Stimulated activated CD8-positive, alpha-beta memory T cell treated with anti-CD3 and anti-CD28 coated beads, Interleukin-2, amount 100 ng/mL, for 48 hours (primary cell): ENCODE results near the gene COBL.

ENCODE experiments used
- DNase-seq, 2 donors: peaks; one replicate each; pipeline ENCODE4 v3.0.0-alpha.2; 2020; ENCODE audit warnings: low read depth in 2 of 2

The COBL gene, protein sequence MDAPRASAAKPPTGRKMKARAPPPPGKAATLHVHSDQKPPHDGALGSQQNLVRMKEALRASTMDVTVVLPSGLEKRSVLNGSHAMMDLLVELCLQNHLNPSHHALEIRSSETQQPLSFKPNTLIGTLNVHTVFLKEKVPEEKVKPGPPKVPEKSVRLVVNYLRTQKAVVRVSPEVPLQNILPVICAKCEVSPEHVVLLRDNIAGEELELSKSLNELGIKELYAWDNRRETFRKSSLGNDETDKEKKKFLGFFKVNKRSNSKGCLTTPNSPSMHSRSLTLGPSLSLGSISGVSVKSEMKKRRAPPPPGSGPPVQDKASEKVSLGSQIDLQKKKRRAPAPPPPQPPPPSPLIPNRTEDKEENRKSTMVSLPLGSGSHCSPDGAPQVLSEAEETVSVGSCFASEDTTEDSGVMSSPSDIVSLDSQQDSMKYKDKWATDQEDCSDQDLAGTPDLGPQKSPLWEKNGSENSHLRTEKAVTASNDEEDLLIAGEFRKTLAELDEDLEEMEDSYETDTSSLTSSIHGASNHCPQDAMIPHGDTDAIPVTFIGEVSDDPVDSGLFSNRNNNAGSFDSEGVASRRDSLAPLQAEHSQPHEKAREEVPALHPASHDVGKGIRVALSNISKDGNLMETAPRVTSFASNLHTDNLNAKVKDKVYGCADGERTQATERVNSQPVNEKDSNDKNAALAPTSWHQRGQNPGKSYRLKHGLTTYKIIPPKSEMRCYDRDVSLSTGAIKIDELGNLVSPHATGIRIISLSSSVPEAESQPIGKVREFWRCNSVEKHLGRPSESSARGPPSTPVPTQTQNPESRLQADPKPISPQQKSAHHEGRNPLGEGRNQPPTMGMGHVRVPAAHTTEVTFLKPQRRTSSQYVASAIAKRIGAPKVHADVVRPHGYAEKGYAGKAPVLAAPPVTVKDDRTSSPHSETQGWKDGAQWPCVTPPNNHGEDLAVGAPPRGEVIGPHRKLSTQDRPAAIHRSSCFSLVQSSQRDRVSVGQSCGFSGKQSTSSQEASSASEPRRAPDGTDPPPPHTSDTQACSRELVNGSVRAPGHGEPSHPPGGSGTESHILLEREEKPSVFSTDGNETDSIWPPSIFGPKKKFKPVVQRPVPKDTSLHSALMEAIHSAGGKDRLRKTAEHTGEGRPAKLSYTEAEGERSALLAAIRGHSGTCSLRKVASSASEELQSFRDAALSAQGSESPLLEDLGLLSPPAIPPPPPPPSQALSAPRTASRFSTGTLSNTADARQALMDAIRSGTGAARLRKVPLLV

DNA sequence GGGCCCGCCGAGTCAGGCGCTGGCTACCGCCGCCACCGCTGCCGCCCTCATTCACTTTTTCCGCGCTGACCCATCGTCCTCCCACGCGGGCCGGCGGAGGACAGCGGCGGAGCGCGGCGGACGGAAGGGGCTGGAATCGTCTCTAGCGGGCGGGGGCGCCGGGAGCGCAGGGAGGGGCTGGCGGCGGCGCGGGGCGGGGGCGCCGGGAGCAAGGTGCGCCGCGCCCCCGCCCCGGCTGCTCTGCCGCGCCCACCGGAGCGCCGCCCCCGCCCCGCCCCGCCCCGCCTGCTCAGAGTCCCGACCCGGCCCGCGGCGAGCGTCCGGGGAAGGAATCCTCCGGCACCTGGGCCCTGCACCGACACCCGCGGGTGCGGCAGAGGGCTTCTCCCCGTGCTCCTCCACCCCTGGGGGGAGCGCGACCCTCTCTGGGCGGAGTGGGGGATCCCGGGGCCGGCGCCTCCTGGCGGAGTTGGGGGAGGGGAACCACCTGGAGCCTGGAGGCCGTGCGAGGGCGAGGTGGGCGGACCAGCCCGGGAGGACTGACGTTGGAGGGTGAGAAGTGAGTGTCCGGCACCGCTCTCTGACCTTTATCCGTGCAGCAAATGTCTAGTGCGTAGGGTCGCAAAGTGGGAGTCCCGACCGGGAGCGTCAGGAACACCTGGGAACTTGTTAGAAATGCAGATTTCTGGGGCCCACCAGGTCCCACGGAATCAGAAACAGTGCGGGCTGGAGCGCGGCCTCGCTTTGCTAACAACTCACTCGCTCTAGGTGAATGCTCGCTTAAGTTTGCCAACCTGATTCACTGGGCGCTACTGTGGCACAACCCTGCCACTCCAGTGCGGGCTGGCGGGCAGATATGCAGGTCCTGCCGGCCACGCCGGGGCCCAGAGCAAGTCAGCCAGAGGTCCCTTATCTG, at the start of gene COBL:
Gene COBL, minus strand, starts transcription at position 144 of the 916 bp plus-strand sequence. CDS start 176 bp downstream, outside the sequence.
- DNase-seq, result no peak

DNA sequence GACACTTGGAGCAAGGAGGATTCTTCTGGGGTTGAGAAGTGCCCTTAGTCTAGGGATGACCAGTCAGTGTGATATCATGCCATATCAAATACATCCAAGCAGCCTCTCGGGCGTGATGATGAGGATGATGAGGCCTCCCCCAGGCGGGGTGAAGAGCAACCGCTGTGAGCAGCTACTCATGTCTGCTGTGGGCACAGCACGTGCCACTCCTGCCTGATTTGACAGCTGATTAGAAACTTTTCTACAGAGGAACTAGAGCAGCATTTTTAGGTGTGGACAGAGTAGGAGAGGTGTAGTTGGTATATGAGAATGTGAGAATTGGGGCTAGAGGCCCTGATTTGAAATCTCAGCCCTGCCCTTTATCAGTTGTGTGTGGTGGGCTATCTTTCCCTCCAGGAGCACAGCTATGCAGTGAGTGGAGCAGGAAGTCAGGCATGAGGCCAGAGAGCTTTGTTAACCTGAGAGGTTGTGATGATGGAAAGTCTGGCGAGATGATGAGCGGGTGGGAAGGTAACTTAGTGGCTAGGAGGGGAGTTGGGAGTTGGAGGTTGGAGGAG, 49.6 kb upstream of the COBL start:
- DNase-seq, result no peak

DNA sequence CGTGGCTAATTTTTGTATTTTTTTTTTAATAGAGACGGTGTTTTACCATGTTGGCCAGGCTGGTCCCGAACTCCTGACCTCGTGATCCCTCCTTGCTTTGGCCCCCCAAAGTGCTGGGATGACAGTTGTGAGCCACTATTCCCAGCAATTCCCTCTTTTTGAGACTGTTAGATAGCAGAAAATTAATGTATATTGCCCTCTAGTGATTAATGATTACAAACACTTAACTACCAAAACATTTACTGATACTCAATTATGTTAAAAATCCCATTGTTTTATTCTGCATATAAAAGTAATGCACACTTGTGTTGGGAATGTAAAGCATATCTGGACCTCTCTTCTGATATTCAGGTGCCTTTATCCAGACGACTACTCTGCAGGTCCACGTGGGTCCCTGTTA, 41.2 kb upstream of the COBL start:
- DNase-seq, result no peak

DNA sequence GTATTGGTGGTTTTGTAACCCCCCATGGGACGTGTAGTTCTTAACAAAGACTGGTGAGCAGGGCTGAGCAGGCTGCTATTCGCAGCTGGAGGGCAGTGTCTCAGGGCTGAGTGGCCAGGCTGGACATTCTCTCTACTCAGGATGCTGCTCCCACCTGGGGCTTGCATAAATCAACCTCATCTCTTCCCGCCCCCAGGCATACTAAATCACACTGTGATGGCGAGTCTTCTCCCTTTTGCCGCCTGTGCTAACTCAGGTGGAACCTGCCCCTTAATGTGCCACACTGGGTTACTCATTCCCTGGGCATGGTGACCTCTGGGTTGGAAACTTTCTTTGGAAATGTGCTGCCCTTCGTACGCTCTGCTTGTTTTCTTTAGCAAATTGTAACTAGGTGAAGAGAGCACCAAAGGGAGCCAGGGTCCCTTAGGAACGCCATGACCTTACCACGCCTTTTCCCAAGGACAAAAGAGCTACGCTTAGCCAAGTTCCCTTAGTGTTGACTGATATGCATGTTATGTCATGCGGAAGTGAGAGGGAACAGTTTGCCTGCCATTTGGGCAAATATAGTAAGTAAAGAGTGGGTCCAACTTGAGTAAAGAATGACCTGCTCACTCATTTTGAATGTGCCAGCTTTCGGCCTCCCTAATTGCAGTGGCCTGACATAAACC, 40.4 kb upstream of the COBL start:
- DNase-seq, result no peak

DNA sequence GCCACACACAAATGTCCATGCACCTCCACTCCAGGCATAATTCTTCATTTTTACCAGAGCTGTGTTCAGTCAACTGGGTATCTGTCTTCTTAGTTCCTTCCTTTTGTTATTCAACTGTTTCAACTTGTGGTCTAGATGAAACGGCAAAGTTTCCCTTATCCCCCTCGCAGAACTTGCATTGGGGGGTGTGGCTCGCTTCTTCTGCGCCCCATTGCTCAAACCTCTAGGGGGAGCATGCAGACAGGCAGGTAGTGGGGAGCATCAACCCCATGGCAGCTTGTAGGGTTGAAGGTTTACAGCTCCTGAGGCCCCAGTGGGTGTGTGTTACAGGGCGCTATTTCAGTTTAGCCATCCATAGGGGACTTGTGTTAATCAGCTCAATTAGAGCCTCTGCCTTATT, 38.3 kb upstream of the COBL start:
- no peak for DNase-seq

DNA sequence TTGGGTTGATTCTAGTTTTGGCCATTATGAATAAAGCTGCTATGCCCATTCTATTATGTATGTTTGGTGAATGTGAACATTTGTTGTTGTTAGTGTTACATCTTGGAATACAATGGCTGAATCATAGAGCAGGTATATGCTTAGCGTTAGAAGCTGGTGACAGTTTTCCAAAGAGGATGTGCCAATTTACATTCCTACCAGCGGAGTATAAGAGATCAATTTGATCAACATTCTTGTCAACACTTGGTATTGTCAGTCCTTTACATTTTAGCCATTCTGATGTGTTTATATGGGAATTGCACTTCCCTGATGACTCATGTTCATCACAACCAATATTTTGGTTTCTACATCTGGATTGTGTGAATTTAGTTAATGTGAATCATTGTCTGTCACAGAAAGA, 37.8 kb upstream of the COBL start:
- no peak for DNase-seq

DNA sequence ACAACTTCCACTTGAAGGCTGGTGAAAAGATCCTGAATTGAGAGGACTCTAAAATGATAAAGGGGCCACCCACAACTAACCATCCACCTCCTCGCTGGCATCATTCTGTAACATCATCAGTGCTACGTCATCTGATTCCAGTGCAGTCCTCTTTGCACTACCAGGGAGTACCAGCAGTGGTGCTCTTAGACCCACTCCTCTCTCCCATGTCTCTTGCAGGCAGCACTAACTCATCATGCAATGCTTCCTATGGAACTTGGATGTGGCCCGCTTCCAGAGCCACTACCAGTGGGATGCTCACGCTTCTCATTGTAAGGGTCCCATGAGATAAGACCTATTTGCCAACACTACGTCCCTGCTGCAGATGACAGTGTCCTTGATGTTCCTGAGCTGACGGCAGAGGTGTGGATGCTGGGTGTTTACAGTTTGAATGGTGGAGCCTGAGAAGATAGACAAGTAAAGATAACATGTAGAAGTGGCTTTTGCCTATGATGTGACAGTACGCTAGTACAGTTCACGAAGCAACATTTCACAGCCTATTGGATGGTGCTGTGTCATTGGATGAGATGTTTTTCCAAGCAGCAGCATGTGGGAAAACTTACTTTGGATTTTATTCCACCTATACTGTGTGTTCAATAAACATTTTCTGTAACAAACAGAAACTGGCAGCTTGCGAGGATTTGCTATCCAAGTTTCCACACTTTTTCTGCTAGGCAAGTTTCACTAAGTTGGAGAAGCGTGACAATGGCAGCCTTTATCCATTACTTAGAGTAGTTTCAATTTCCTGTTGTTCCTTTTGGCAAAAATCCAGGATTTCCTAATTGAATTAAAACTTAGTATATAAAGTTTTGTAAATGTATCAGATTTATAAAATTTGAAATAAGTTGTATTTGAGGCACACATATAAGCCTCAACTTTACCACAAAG, 35.8 kb upstream of the COBL start:
- no peak for DNase-seq

DNA sequence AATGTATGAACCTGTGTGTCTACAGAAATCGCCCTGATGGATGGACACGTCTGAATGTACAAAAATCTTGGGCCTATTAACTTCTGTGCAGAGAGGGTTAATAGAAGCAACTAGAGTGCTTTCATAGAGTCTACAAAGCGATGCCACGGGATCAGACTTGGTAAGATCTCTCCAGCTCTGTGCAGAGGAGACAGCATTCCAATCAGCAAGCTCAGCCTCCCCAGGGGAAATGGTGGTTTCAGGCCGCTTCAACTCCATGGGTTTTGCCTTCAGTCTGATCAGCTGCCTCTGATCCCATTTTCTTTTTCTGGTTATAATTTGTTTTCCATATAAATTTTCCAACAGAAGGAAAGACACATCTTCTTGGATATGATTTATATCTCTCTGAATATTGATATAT, 35.1 kb upstream of the COBL start:
- DNase-seq, result no peak

DNA sequence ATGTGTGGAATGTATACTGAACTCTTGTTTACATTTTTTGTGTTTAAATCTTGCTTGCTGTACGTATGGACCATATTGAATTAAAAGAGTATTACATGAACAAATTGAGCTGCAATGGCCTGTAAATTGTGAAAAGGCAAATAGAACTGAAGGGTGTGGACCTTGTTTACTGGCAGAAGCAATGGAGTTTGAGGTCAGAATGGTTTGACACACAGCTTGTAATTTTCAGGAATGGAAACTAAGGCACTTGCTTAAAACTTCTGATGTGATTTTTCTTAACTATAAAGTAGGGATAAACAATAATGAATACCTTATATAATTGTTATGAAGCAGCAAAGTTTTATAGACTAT, 33.9 kb upstream of the COBL start:
- no peak for DNase-seq

DNA sequence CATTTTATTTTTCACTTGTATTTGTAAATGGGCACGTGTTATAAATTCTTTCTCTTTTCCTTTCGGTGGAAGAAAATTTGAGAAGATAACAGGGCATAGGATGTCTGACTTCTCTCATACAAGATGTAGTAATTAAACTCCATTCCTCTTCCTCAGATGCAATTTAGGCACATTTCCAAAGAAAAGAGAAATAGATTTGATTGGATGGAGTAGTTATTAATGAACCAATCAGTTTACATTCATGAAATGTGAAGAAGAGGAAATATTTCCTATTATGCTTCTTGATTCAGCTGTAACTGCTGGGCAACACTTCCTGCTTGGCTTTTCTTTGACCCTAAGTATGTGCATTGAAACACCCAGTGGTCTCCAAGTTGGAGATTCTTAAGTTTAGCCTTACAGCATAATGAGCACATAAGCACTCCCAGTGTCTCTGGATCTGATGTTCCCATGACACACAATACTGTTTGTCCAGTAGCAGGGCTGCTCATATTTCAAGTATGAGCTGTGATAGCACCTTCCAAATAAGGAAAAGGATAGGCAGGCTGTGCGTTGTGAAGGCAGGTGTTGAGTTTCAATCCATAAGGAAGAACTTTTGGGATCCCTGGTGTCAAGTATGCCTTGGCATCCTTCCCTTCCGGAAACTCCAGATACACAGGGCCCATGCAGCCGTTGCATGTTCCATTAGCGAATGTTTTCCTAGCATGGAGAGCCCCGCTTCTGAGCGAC, 33.4 kb upstream of the COBL start:
- no peak for DNase-seq

DNA sequence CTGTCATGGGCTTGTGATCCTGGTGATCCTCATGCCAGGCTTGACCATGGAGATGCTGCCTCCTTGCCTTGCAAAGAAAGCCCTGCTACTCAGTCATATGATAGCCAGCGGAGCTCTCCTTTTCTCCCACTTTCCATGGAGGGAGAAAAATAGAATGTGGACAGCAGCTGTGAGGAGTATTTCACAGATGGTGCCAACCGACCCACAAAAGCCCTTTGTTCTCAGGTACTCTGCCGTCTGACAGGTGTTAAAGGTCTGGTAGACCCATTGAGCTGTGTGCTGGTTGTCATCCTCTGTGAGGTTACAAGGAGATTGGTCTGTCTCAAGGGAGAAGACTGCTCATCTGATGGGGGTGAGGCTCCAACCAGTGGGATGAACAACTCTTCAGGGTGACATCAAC, 29.5 kb upstream of the COBL start:
- DNase-seq, result no peak

DNA sequence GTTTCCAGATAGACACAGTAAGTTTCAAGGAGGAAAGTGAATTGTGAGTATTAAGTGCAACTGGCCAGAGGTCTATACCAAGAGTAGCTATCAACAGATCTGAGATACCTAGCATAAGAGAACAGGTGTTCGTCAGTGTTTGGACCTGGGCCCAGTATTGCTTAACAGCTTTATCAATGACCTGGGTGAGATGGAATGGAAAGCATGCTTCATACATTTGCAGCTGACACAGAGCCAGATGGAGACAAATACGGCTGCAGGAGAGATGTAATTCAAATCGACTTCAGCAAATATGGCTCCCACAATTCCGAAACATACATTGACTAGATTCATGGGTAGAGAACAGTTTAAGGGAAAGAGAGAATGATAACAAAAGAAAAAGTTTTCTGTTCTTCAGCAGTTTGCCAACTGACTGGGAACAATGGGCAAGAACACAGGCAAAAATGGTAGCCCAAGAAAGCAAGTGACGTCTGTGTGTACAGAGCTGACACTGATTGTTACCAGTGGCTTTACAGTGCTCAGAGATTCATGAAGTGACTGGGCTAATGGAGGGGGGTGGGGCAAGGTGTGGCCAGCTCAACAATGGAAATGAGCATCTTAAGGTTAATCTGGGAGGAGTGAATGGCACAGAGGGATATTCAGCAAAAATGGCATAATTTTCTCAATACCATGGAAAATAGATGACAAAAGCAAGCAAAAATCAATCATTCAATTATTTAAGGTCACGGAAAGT, 28.0 kb upstream of the COBL start:
- no peak for DNase-seq

DNA sequence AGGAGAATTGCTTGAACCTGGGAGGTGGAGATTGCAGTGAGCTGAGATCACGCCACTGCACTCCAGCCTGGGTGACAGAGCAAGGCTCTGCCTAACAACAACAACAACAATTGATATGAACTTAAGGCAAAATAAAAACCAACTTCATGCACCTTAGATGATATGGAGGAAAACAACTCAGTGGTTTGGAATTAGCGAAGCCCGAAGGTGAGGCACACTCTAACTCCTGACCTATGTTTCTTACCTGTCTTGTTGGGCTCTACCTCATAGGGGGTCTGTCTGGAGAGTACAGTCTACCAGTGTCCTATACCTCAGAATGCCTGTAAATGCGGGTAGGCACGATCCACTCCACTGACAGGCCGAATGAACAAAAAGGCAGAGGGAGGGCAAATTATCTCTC, 24.3 kb upstream of the COBL start:
- DNase-seq, result no peak

DNA sequence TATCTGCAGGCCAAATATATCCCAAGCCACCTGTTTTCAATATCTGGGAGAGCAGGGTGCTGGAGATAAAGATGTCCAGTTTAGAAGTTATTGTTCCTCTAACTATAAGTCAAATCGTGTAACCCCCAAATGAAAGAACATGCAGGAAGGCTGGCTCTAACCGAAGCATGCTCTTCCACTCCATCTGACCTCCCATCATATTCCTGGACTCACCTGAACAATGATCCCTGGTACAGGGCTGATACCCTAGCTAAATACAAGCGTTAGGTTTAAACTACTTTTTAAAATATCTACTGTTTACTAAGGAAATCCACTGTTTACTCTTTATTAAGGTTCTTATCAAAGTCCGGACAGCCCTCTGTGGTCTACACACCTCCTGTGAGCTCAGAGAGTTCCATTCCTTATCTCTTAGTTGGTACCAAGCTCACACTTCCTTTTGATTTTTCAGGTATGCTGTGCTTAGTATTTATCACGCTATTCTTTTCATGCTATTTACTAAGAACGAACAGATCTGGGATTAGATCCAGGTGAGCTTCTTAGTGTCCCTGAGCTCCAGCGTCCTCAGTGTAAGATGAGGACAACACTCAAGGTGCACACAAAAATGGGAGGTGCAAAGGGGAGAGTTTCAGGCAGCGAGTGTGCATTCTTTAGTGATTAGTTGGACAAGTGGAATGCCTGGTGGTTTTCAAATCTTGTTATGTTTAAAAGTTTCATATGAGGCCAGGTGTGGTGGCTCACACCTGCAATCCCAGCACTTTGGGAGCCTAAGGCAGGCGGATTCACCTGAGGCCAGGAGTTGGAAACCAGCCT, 23.6 kb upstream of the COBL start:
- no peak for DNase-seq

DNA sequence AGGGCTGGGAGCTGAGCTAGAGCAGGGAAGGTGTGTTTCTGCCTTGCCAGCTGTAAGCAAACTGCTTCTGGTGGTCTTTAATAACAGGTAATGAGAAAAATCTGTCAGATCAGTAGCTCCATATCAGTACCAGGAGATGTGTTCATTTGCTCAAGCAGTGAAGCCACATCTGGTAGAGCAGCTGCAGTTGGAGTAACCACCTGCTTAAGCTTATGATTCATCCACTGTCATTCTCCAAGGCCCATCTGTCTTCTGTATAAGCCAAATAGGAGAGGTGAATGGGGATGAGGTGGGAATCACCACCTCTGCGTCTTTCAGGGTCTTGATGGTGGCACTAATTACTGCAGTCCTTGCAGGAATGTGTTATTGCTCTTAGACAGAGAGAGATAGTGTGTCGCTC, 18.4 kb upstream of the COBL start:
- no peak for DNase-seq

DNA sequence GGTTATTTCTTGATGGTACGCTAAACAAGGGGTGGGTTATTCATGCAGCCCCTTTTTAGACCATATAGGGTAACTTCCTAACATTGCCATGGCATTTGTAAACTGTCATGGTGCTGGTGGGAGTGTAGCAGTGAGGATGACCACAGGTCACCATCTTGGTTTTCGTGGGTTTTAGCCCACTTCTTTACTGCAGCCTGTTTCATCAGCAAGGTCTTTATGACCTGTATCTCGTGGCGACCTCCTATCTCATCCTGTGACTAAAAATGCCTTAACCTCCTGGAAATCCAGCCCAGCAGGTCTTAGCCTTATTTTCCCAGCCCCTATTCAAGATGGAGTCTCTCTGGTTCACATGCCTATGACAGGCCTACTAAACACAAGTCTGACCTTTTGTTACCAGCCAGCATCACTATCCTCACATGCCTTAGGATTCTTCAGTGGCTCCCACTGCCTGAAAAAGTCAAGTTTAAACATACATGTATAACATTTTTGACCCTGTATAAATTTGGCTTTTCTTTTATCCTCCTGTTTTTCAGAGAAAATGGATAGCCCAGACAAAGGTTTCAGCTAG, 13.2 kb upstream of the COBL start:
- DNase-seq, result no peak

DNA sequence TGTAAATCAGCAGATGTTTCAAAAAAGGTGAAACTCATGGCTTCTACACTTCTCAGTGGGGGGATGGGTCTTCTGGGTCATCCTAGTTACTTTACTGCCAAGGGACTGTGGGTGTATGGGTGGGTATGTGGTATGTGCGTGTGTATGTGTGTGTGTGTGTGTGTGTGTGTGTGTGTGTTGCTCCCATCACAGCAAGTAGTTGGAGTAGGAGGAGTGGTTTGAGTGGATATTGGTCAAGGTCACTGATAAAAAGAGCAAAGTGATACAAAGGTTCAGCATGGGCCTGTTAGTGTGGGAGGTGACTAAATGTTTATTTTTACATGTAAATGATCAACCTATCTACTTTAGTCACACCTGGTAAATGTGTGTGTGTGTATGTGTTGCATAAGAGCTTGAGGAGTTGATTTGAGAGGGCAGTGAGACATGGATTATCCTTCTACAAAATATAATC, 11.8 kb upstream of the COBL start:
- no peak for DNase-seq
